Hippocampal formation (tissue), 2 donors: ENCODE results near the gene LARP6.
"Not testable (repeated sequence)": the region's sequence is repeated elsewhere in the genome, so short reads cannot be mapped to it uniquely, and the experiment has no call there.

Source experiments
- DNase-seq, 2 donors: peaks; one replicate each; lab custom pipeline; 2025; lab: John Stamatoyannopoulos, UW

Gene LARP6

GRCh38 chr15:70853973-70854665 is at the start of gene LARP6:
Gene LARP6, minus strand, starts transcription at chr15:70854157. Its CDS starts 69 bp downstream, at chr15:70854088.
- DNase-seq = peak in 1 of 2 donors; percentile 62

GRCh38 chr15:70902107-70902506 is 48.1 kb upstream of the LARP6 start:
- DNase-seq = no peak

- peak; percentile 63 to 74 for DNase-seq
These were observed 39.1 kb upstream of the LARP6 start for GRCh38 chr15:70892912-70893560.

GRCh38 chr15:70892002-70892911 is 38.3 kb upstream of the LARP6 start, which contains the start of the genes LRRC49 and THAP10:
Gene LRRC49, plus strand, starts transcription at chr15:70892826. Its CDS starts 69 bp downstream, at chr15:70892895.
Gene THAP10, minus strand, starts transcription at chr15:70892433. Its CDS starts 161 bp downstream, at chr15:70892272.
- DNase-seq = peak; percentile 90 to 93

DNA sequence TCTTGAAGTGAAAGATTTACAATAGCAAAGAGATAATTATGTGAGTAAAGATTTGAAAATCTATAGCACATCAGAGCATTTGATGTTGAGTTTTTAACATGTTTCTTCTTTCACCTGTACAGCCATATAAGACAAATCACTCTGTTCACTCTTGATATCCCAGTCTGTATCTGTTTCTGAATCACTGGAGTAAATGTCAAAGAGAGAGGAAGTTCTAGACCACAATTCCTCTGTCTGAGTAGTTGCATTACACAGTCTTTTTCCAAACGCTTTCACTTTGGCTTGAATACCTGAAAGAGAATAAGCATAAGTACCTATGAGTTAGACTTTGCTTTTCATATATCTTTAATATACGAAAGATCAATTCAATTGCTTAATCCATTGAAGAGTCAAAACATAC is 28.4 kb upstream of the LARP6 start:
- no peak for DNase-seq

DNA sequence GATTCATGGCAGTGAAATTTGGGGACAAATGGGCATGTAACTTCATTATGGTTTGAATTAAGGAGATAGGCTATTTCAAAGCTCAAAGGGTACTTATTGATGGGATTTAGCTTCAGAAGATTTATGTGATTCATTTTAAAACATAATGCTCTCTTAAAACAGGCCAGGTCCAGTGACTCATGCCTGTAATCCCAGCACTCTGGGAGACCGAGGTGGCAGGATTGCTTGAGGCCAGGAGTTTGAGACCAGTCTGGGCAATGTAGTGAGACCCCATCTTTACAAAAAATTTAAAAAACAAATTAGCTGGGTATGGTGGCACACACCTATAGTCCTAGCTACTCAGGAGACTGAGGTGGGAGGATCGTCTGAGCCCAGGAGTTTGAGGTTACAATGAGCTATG is 26.8 kb upstream of the LARP6 start:
- no peak for DNase-seq

DNA sequence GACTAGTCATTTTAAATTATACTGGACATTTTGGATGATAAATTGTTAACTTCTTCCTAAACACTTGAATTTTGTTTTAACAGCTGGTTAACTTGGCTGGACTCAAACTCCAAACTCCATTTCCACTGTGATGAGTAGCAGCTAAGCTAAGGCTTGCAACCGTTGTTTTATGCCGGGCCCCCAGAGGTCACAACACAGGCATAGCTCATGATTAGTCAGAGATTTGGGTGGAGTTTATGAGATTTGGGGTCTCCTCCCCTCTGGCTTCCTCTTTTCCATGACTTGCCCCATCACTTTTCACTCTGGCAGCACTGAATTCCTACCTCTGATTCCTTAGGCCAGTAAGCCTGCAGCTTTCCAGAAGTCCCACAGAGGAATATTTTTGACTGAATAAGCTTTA is 25.4 kb upstream of the LARP6 start:
- DNase-seq = no peak

DNA sequence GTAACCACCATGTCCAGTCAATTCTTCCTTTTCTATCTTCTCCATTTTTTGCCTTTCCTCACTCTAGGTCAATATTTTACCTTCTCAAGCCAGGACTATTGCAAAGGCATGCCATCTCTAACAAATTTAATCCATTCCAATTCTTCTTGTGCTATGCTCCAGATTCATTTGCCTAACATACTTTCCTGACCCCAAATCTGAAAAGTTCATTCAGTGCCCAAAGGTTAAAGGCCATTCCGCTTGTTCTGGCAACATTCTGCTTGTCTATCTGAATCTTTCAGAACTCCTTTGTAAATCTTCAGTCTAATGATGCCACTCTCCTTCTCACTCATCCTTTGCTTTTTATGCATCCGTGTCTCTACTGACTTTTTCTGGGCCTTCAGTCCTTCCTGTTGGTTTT is 22.7 kb upstream of the LARP6 start:
- no peak for DNase-seq

- DNase-seq = no peak
These were observed 22.1 kb upstream of the LARP6 start for GRCh38 chr15:70876011-70876410.

- peak in 1 of 2 donors; percentile 82 for DNase-seq
These were observed 21.2 kb upstream of the LARP6 start for GRCh38 chr15:70875001-70875782.

GRCh38 chr15:70873232-70874054 is 19.5 kb upstream of the LARP6 start:
- DNase-seq = no peak

DNA sequence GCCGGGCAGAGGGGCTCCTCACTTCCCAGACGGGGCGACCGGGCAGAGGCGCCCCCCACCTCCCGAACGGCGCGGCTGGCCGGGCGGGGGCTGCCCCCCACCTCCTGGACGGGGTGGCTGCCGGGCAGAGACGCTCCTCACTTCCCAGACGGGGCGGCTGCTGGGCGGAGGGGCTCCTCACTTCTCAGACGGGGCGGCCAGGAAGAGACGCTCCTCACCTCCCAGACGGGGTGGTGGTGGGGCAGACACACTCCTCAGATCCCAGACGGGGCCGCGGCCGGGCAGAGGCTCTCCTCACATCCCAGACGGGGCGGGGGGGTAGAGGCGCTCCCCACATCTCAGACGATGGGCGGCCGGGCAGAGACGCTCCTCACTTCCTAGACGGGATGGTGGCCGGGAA is 17.5 kb upstream of the LARP6 start:
- not testable (repeated sequence) for DNase-seq

DNA sequence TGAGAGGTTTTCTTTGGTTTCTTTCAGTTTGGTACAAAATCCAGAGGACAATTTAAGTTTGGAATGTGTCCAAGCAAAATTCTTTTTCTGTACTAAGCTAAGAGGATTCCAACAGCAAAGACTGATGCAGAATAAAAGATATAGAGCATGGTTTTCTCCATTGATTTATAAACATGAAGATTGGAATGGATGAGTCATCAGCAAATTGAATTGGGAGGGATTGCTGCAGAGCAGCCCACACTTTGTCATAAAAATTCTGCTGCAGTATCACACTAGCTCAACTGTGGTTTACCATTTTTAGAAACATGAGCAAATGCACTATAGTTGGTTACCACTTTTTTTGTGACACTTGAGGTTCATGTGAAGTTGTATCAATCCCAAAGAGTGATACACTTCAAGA is 16.1 kb upstream of the LARP6 start:
- peak in 1 of 2 donors; percentile 38 for DNase-seq

DNA sequence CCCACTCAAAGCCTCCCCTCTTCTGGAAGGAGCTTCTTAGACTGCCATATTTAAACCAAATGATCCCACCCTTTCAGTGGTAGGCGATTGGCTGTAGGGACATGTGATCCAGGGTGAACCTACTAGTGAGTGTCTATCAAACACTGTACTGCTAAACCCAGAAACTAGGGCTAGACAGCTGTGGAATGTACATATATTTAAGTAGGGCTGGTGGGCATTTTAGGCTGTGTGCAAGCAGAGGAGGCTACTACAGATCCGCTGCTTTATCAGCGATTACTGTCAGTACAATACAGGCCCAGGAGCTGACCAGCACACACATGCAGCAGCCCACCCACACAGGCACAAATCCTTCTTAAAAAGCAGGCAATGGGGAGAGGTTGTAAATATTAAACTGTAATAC is 15.4 kb upstream of the LARP6 start:
- DNase-seq = no peak

GRCh38 chr15:70867911-70868467 is 14.0 kb upstream of the LARP6 start:
- peak; percentile 45 to 56 for DNase-seq

DNA sequence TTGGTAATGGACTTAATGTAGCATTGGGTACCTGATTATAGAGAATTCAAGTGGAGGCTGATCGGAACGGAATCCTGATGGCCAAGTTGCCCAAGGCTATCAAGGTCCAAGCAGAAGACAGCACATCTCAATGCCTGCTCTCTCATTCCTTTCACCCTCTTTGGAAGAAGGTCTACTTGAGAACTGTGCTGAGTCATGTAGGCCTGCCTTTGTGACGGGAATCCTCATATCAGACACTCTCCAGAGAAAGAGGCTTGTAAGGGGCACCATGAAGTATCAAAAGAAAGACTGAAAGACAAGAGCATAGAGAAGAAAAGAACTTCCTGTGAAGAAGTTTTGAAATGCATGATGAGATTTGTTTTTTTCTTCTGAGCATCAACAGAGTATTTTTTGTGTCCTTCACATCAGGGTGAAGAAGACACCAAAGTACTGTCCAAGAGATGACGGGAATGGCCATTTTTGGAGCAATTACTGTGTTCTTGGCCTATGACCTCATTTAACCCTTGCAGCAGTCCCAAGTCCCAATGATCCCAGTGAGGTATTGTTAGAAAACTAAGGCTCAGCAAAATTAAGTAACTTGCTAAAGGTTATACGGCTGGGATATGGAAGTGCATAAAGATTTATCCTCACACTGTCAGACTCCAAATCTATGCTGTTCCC is 13.2 kb upstream of the LARP6 start:
- DNase-seq = no peak

GRCh38 chr15:70863450-70864218 is 9.7 kb upstream of the LARP6 start:
- peak; percentile 72 to 96 for DNase-seq

GRCh38 chr15:70859998-70860397 is 6.0 kb upstream of the LARP6 start:
- no peak for DNase-seq

DNA sequence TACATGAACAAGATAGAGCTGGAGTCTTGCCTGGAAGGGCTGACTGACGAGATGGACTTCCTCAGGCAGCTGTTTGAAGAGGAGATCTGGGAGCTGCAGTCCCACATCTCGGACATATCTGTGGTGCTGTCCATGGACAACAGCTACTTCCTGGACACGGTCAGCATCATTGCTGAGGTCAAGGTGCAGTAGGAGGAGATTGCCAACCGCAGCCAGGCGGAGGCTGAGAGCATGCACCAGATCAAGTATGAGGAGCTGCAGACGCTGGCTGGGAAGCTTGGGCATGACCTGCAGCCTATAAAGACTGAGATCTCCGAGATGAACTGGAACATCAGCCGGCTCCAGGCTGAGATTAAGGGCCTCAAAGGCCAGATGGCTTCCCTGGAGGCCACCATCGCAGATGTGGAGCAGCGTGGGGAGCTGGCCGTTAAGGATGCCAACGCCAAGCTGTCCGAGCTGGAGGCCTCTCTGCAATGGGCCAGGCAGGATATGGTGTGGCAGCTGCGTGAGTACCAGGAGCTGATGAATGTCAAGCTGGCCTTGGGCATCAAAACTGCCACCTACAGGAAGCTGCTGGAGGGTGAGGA is 5.5 kb upstream of the LARP6 start:
- DNase-seq = no peak
